Epithelial cell of proximal tubule (primary cell): ENCODE results near the gene C15orf61. TPM values are rescaled to one million over a fixed set of nuclear protein-coding genes. Genes with fewer than 3 reads are reported as not detected.

Source experiments
- DNase-seq: peaks from one replicate; pipeline ENCODE4 v3.0.0-alpha.2; 2011; ENCODE audit warnings: low read depth
- H3K4me3 ChIP-seq: 2 replicates; pipeline ENCODE4 v1.5.1; 2011; ENCODE audit warnings: low read depth, mild to moderate bottlenecking, low read length
- CTCF ChIP-seq: conservative IDR thresholded peaks from 2 replicates; pipeline ENCODE4 v1.5.1; 2012; ENCODE audit warnings: low read depth, mild to moderate bottlenecking, low read length
- total RNA-seq: library from RNA; depleted of rRNA; stranded (reverse); fragments of >200 nt; gene quantifications from 2 replicates; pipeline ENCODE4 v1.2.3, GENCODE V29; 2015

The C15orf61 gene
- total RNA-seq, 1 donor from 2014 or later: 2.0 TPM

- TF ChIP-seq CTCF: no peak
- no peak for DNase-seq
- no peak overlapping the region for H3K4me3 ChIP-seq
Observed at GRCh38 chr15:67556976-67557570, 36.1 kb downstream of the C15orf61 start.

GRCh38 chr15:67558502-67558901 lies 37.6 kb downstream of the C15orf61 start:
- no peak for TF ChIP-seq CTCF
- DNase-seq: no peak
- no peak overlapping the region for H3K4me3 ChIP-seq

- no peak for DNase-seq
- H3K4me3 ChIP-seq: no peak overlapping the region
- no peak for TF ChIP-seq CTCF
Observed at GRCh38 chr15:67559158-67559557, 38.2 kb downstream of the C15orf61 start.

GRCh38 chr15:67559576-67559975 lies 38.6 kb downstream of the C15orf61 start:
- H3K4me3 ChIP-seq: no peak overlapping the region
- TF ChIP-seq CTCF: no peak
- DNase-seq: no peak

GRCh38 chr15:67560320-67560719 lies 39.4 kb downstream of the C15orf61 start:
- no peak for DNase-seq
- TF ChIP-seq CTCF: no peak
- no peak overlapping the region for H3K4me3 ChIP-seq

GRCh38 chr15:67563092-67563491 lies 42.2 kb downstream of the C15orf61 start:
- DNase-seq: no peak
- no peak overlapping the region for H3K4me3 ChIP-seq
- no peak for TF ChIP-seq CTCF
